Choroid plexus epithelial cell (primary cell): ENCODE measurements around the gene THSD7A.
A peak's percentile ranks its signal among the peaks of the same experiment; 100 is the strongest.

ENCODE experiments used
- DNase-seq: peaks from one replicate; pipeline ENCODE4 v3.0.0-alpha.2; 2010; ENCODE audit warnings: low read depth
- H3K4me3 ChIP-seq: 2 replicates; pipeline ENCODE4 v1.5.1; 2011; ENCODE audit warnings: low read depth, mild to moderate bottlenecking, control low read depth, low read length, moderate library complexity
- TF ChIP-seq, protein P1 (sequence below): conservative IDR thresholded peaks from 2 replicates; pipeline ENCODE4 v1.5.1; 2011; ENCODE audit warnings: low read depth, mild to moderate bottlenecking, control low read depth, inconsistent platforms, low read length, moderate library complexity

The THSD7A gene

GRCh38 chr7:11591943-11592342 lies 240.1 kb downstream of the THSD7A start:
- no peak overlapping the region for H3K4me3 ChIP-seq
- DNase-seq: no peak
- TF ChIP-seq, protein P1, sequence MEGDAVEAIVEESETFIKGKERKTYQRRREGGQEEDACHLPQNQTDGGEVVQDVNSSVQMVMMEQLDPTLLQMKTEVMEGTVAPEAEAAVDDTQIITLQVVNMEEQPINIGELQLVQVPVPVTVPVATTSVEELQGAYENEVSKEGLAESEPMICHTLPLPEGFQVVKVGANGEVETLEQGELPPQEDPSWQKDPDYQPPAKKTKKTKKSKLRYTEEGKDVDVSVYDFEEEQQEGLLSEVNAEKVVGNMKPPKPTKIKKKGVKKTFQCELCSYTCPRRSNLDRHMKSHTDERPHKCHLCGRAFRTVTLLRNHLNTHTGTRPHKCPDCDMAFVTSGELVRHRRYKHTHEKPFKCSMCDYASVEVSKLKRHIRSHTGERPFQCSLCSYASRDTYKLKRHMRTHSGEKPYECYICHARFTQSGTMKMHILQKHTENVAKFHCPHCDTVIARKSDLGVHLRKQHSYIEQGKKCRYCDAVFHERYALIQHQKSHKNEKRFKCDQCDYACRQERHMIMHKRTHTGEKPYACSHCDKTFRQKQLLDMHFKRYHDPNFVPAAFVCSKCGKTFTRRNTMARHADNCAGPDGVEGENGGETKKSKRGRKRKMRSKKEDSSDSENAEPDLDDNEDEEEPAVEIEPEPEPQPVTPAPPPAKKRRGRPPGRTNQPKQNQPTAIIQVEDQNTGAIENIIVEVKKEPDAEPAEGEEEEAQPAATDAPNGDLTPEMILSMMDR: no peak

DNA sequence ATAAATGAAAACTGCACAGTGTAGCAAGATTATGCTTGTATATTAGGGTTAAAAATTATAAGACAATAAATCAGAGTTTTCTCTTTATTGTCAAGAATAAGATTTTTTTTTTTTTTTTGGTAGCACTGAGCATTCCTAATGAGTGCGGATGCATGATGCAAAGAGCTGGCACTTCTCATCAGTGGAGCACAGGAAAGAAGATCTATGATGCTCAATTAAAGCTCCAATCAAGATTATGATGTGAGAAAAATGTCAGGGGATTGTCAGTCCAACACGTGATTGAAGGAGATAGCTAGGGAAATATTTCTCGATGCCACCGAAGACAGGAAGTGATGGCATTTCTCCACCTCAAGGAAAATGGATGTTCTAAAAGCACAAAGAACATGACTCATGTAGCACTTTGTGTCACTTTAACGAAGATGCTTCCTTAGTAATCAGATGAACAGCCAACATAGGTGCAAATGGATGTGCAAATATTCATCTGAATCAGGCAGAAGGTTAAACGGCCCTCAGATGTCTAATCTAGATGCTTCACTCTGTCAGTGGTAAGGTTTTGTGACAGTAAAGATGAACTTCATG lies 240.9 kb downstream of the THSD7A start:
- TF ChIP-seq, protein P1: no peak
- DNase-seq: no peak
- no peak overlapping the region for H3K4me3 ChIP-seq

GRCh38 chr7:11589251-11589650 lies 242.7 kb downstream of the THSD7A start:
- TF ChIP-seq, protein P1: no peak
- no peak for DNase-seq
- no peak overlapping the region for H3K4me3 ChIP-seq

- TF ChIP-seq, protein P1: no peak
- no peak overlapping the region for H3K4me3 ChIP-seq
- no peak for DNase-seq
Measured at GRCh38 chr7:11587814-11588213, 244.2 kb downstream of the THSD7A start.

- TF ChIP-seq, protein P1: no peak
- no peak overlapping the region for H3K4me3 ChIP-seq
- no peak for DNase-seq
Measured at GRCh38 chr7:11587048-11587447, 244.9 kb downstream of the THSD7A start.

DNA sequence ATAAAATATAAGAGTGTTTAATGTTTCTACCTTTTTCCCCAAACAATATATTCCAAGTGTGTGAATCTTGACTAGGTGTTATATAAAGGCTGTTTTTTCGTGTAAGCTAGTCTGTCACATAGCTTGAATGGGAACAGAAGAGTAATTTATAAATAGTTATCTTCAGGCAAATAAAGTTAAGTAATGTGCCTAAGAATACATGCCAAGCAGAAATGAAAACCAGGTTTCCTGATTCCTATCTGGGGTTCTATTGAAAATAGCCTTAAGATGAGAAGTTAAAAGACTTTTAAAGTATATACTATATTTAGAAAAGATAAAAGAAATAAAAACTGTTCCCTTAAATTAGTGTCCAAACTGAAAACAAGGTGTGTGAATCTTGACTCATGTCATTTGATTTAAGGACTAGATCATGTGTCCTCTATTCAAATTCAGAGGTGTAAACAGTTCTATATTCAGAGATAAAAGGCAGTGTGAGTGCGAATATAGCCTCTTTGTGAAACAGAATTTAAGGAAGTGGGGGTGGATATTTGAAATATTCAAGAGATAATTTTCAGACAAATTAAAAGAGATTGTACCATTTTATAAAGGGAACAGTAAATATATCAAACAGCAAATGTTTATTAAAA lies 247.5 kb downstream of the THSD7A start:
- TF ChIP-seq, protein P1: no peak
- no peak for DNase-seq
- H3K4me3 ChIP-seq: no peak overlapping the region

DNA sequence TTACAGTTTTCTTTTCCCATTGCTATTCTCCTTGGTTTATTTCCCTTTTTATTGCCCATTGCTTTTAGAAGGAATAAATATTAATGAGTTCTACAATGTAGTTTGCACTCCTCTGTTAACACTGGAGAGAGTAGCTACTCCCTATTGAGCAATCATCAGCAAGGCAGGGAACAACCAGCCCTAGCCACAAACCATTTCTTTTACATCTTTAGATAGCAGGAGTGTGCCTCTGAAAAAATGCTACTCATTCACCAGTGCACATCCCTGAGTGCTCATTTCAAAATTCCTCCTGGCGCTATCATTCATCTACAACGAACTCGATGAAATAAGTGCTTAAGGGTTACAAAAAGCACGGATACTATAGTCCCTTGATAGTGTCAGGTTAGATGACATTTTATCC lies 252.9 kb downstream of the THSD7A start:
- TF ChIP-seq, protein P1: no peak
- no peak overlapping the region for H3K4me3 ChIP-seq
- peak; percentile 35 for DNase-seq
